PC-3 (cell line): ENCODE data around the gene SYNGR4. TPM values are rescaled to one million over a fixed set of nuclear protein-coding genes. Genes with fewer than 3 reads are reported as not detected.

Experiments
- ATAC-seq: fragments of 200-7000 bp; cut with Tn5 transposase; 2 replicates; pipeline ENCODE4 v1.9.1; 2020; ENCODE audit warnings: mild to moderate bottlenecking, moderate library complexity
- BruUV-seq: library from RNA; stranded (reverse); fragments of 400-500 nt; replicated peaks from 2 replicates; lab custom pipeline; 2021; lab: Mats Ljungman, UMichigan
- CTCF ChIA-PET: fragments of 300-600 bp; sonication (Branson Sonifier 250); formaldehyde crosslinking; loops from one replicate; lab custom pipeline; 2022; ENCODE audit warnings: antibody characterized with exemption; lab: Charles Lee
- POLR2A ChIA-PET: fragments of 300-600 bp; sonication (Branson Sonifier 250); formaldehyde crosslinking; loops from one replicate; lab custom pipeline; 2022; ENCODE audit warnings: antibody characterized with exemption; ENCODE audit not compliant: unreplicated experiment; lab: Charles Lee
- DNase-seq: peaks from one replicate; pipeline ENCODE4 v3.0.0-alpha.2; 2015
- H2AFZ ChIP-seq: fragments of 300-600 bp; sonication (generic); 2 replicates; pipeline ENCODE4 v1.6.0; 2016; ENCODE audit warnings: antibody characterized with exemption, low read length
- H3F3A ChIP-seq: fragments of 300-600 bp; sonication (generic); one replicate; pipeline ENCODE4 v1.6.0; 2017; ENCODE audit warnings: antibody characterized with exemption, low read length, control low read depth, mild to moderate bottlenecking; ENCODE audit not compliant: unreplicated experiment
- H3K27ac ChIP-seq: fragments of 300-600 bp; sonication (generic); 2 replicates; pipeline ENCODE4 v1.5.1; 2016; ENCODE audit warnings: mild to moderate bottlenecking, low read length
- H3K27me3 ChIP-seq: fragments of 300-600 bp; sonication (generic); 2 replicates; pipeline ENCODE4 v1.6.1; 2016; ENCODE audit warnings: low read length, mixed read lengths
- H3K36me3 ChIP-seq: fragments of 300-600 bp; sonication (generic); 2 replicates; pipeline ENCODE4 v1.6.1; 2016; ENCODE audit warnings: low read depth, mixed run types, low read length, mixed read lengths
- H3K4me1 ChIP-seq: fragments of 300-600 bp; sonication (generic); 2 replicates; pipeline ENCODE4 v1.5.1; 2016; ENCODE audit warnings: low read length; ENCODE audit not compliant: insufficient read depth
- H3K4me2 ChIP-seq: fragments of 300-600 bp; sonication (generic); 2 replicates; pipeline ENCODE4 v1.6.0; 2016; ENCODE audit warnings: low read length
- H3K4me3 ChIP-seq: fragments of 300-600 bp; sonication (generic); 2 replicates; pipeline ENCODE4 v1.5.1; 2016; ENCODE audit warnings: mild to moderate bottlenecking, low read length, mixed read lengths
- H3K79me2 ChIP-seq: fragments of 300-600 bp; sonication (generic); 2 replicates; pipeline ENCODE4 v1.6.1; 2017; ENCODE audit warnings: low read length, mixed read lengths
- H3K9ac ChIP-seq: fragments of 300-600 bp; sonication (generic); 2 replicates; pipeline ENCODE4 v1.6.0; 2016; ENCODE audit warnings: mild to moderate bottlenecking, low read length
- H3K9me2 ChIP-seq: fragments of 300-600 bp; sonication (generic); replicated peaks from 2 replicates; pipeline ENCODE4 v1.6.1; 2016; ENCODE audit warnings: mixed run types, low read length, mixed read lengths
- H3K9me3 ChIP-seq: fragments of 300-600 bp; sonication (generic); 2 replicates; pipeline ENCODE4 v1.6.1; 2016; ENCODE audit warnings: low read length, mixed read lengths
- H4K20me1 ChIP-seq: fragments of 300-600 bp; sonication (generic); 2 replicates; pipeline ENCODE4 v1.6.1; 2016; ENCODE audit warnings: low read length, mixed read lengths
- EZH2 ChIP-seq: fragments of 300-600 bp; sonication (generic); IDR thresholded peaks from one replicate; pipeline ENCODE4 v1.6.1; 2017; ENCODE audit warnings: antibody characterized with exemption, mild to moderate bottlenecking, low read length; ENCODE audit not compliant: unreplicated experiment
- EZH2phosphoT487 ChIP-seq: fragments of 300-600 bp; sonication (generic); IDR thresholded peaks from 2 replicates; pipeline ENCODE4 v1.6.1; 2018; ENCODE audit warnings: mild to moderate bottlenecking, antibody characterized with exemption, low read length, borderline replicate concordance
- intact Hi-C: fragments of 100-400 bp; cut with micrococcal nuclease; formaldehyde crosslinking; loops from 2 replicates; pipeline ENCODE4 v1.9.0; 2023
- total RNA-seq: library from RNA; depleted of rRNA; stranded (reverse); fragments of >200 nt; gene quantifications from 2 replicates; pipeline ENCODE4 v1.2.3, GENCODE V29; 2014
- TF ChIP-seq, protein P1 (sequence below): fragments of 300-600 bp; sonication (generic); conservative IDR thresholded peaks from 2 replicates; pipeline ENCODE4 v1.5.1; 2017; ENCODE audit warnings: antibody characterized with exemption, low read depth, mild to moderate bottlenecking, low read length

The SYNGR4 gene
- total RNA-seq, 1 experiment from 2014 or later: not detected

DNA sequence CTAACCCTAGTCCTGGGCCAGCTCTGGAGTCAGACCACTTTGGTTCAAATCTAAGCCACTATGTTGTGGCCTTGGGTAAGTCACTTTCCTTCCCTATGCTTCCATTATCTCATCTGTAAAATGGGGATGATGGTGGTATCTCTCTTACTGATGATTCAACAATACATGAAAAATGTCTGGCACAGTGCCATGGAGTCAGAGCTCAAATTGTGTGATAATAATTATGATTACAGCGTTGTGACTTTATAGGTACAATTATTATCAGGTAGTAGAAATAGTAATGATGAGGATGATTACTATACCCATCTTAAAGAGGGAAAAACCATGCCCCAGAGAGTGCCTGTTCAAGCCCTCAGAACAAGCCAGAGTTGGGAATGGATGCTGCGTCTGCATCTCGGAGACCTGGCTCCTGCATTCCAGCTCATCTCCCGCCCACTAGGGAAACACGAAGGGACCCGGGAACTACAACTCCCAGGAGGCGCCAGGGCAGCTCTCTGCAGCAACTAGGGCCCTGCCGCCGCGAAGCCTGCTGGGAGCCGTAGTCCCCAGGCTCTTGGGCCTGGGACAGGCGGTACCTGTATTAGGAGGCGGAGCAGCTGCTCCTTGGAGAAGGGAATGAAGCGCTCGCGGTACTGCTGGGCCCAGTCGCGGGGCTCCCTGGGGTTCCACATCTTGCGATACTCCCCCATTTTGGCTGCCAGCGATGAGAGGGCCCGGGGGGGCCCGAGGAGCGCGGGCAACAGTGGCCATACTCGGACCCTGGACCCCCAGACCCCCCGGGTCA is 1.3 kb upstream of the SYNGR4 start:
- Histone ChIP-seq H3K79me2 (no peaks in the 10 kb centered on the region), H3K9me2 (no peaks in the 10 kb centered on the region), H3K27me3 (no peaks in the 10 kb centered on the region), H4K20me1 (no peaks in the 10 kb centered on the region), H3K9me3 (no peaks in the 10 kb centered on the region), H3K36me3 (no peaks in the 10 kb centered on the region), H3K4me2 (peak overlapping the region; percentile 95), H3K27ac (peak overlapping the region; percentile 42), H3K4me3 (peak overlapping the region; percentile 66), H3K9ac (peak overlapping the region; percentile 81), H2AFZ (peak overlapping the region; percentile 82), H3F3A (no peaks in the 10 kb centered on the region), H3K4me1 (peaks cover 5% of the 10 kb centered on the region; the same call in 1 of the 2 replicates)
- TF ChIP-seq, protein P1, sequence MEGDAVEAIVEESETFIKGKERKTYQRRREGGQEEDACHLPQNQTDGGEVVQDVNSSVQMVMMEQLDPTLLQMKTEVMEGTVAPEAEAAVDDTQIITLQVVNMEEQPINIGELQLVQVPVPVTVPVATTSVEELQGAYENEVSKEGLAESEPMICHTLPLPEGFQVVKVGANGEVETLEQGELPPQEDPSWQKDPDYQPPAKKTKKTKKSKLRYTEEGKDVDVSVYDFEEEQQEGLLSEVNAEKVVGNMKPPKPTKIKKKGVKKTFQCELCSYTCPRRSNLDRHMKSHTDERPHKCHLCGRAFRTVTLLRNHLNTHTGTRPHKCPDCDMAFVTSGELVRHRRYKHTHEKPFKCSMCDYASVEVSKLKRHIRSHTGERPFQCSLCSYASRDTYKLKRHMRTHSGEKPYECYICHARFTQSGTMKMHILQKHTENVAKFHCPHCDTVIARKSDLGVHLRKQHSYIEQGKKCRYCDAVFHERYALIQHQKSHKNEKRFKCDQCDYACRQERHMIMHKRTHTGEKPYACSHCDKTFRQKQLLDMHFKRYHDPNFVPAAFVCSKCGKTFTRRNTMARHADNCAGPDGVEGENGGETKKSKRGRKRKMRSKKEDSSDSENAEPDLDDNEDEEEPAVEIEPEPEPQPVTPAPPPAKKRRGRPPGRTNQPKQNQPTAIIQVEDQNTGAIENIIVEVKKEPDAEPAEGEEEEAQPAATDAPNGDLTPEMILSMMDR: no peak
- no peak for TF ChIP-seq EZH2
- no peak for TF ChIP-seq EZH2phosphoT487
- intact Hi-C loops: no loop called here
- ATAC-seq (peak; percentile 92), DNase-seq (peak; percentile 94)
- ChIA-PET POLR2A (interaction anchor here (1.1 kb wide), 1 partner anchor 130 kb away, joined by 6 read pairs; no protein-coding TSS in a partner anchor), CTCF (interaction anchor here (0.5 to 2.5 kb wide), 3 partner anchors 10 to 28 kb away, joined by 4 to 17 read pairs (median 8); partner anchors contain the start of gene KDELR1)
- no TSS peak for BruUV-seq

DNA sequence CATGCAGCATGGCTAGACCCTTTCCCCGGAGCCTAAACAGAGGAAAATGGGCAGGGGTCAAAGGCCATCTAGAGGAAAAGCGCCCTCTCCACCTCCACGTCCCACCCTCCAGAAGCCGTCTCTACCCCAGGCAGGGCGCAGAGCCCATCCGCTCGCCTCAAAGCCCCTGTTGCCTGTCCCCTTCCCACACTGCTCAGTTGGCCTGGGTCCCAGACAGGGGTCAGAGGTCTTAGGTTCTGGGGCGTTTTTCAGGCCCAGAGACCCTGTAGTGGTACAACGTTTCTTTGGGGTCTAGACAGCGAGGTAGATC is 712 bp upstream of the SYNGR4 start:
- Histone ChIP-seq H3K36me3 (no peaks in the 10 kb centered on the region), H3K4me3 (peak overlapping the region; percentile 66), H3K27me3 (no peaks in the 10 kb centered on the region), H3K4me1 (peaks cover 5% of the 10 kb centered on the region; the same call in 1 of the 2 replicates), H4K20me1 (no peaks in the 10 kb centered on the region), H3K9ac (peak overlapping the region; percentile 81), H3K27ac (peak overlapping the region; percentile 42), H2AFZ (peak overlapping the region; percentile 82), H3F3A (no peaks in the 10 kb centered on the region), H3K9me3 (no peaks in the 10 kb centered on the region), H3K79me2 (no peaks in the 10 kb centered on the region), H3K9me2 (no peaks in the 10 kb centered on the region), H3K4me2 (peak overlapping the region; percentile 95)
- ChIA-PET CTCF (interaction anchor here (0.5 to 2.5 kb wide), 3 partner anchors 11 to 221 kb away, joined by 4 to 17 read pairs (median 5); partner anchors contain the start of gene KDELR1), POLR2A (interaction anchor here (0.7 to 1.1 kb wide), 2 partner anchors 31 to 129 kb away, joined by 4 to 6 read pairs; no protein-coding TSS in a partner anchor)
- DNase-seq: no peak
- TF ChIP-seq EZH2phosphoT487 (no peak), EZH2 (no peak)
- ATAC-seq: peak; percentile 6; the same call in 1 of the 2 replicates
- BruUV-seq: TSS peak; percentile 87
- intact Hi-C loops: no loop called here

DNA sequence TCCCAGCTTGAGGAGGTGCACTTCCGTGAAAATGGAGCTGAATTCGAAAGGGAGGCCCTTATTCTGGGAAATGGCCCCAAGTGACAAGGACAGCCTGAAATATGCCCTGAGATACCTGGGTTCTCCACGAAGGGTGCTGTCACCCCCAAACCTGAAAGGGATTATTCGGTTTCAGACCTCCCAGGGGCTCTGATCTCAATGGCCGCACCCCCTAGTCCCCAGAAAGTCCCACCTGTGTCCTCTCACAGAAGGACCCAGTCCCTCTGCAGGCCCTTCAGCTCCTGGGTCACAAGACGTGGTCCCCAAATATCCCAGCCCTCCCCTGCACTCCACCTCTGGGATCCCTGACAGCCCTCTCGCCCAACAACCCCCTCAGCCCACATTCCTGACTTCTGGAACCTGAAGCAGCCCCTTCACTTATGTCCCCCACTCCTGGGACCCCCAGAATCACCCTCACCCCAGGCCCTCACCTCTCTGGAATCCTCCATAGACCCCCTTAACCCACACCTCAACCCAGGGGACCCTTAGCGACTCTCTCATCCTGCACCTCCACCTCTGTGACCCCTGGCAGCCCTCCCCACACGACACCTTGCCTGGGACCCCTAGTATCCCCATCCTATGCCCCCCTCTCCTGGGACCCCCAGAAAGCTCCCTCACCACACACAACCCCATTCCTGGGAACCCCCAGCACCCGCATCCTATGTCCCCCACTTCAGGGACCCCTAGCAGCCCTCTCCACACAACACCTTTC is 606 bp downstream of the SYNGR4 start:
- H3K36me3 ChIP-seq: no peaks in the 10 kb centered on the region
- ATAC-seq (no peak), DNase-seq (no peak)
- H3K27me3 ChIP-seq: no peaks in the 10 kb centered on the region
- CTCF ChIA-PET: interaction anchor here (2.5 kb wide), 1 partner anchor 26 kb away, joined by 17 read pairs; the partner anchor contains the start of gene KDELR1
- H3K79me2 ChIP-seq: no peaks in the 10 kb centered on the region
- peak overlapping the region; percentile 28 for H3K9ac ChIP-seq
- no peaks in the 10 kb centered on the region for H4K20me1 ChIP-seq
- POLR2A ChIA-PET: no interaction called here
- 0 out of 2 replicates have a peak overlapping the region, but pooled peaks have one; percentile 95 for H3K4me2 ChIP-seq
- no peak for TF ChIP-seq EZH2phosphoT487
- TF ChIP-seq, protein P1: no peak
- no peak for TF ChIP-seq EZH2
- no peak overlapping the region for H3K4me3 ChIP-seq
- peak overlapping the region; percentile 10; the same call in 1 of the 2 replicates for H3K27ac ChIP-seq
- H3K9me3 ChIP-seq: no peaks in the 10 kb centered on the region
- BruUV-seq: TSS peak; percentile 95
- H3F3A ChIP-seq: no peaks in the 10 kb centered on the region
- H2AFZ ChIP-seq: peak overlapping the region; percentile 77
- H3K4me1 ChIP-seq: peaks cover 5% of the 10 kb centered on the region; the same call in 1 of the 2 replicates
- H3K9me2 ChIP-seq: no peaks in the 10 kb centered on the region
- intact Hi-C loops: no loop called here
